HepG2 (cell line): ENCODE results near the gene HBS1L. TPM values are rescaled to one million over a fixed set of nuclear protein-coding genes. Genes with fewer than 3 reads are reported as not detected.

ENCODE experiments used
- ATAC-seq: fragments of 200-7000 bp; cut with Tn5 transposase; 3 replicates; pipeline ENCODE4 v1.9.1; 2020; ENCODE audit warnings: mild to moderate bottlenecking, moderate library complexity
- BruUV-seq: library from RNA; stranded (reverse); fragments of 400-500 nt; replicated peaks from 2 replicates; lab custom pipeline; 2021; lab: Mats Ljungman, UMichigan
- CTCF ChIA-PET: fragments of 300-600 bp; formaldehyde crosslinking; extraction: SDS; loops from one replicate; lab custom pipeline; 2021; ENCODE audit warnings: low total read pairs, inconsistent platforms, low intra/inter-chr PET ratio; lab: Yijun Ruan, JAX
- POLR2A ChIA-PET: fragments of 350-600 bp; sonication (Branson Sonifier 250); formaldehyde crosslinking; loops from one replicate; lab custom pipeline; 2020; ENCODE audit warnings: antibody characterized with exemption, inconsistent platforms; lab: Yijun Ruan, JAX
- DNase-seq: peaks from one replicate; pipeline ENCODE4 v3.0.0-alpha.2; 2015; ENCODE audit warnings: low spot score
- FAIRE-seq: peaks from 3 replicates; lab custom pipeline; 2011; peaks lifted over from hg19 to GRCh38; lab: Jason Lieb, UNC
- H2AFZ ChIP-seq: one replicate; pipeline ENCODE4 v1.6.1; 2011; ENCODE audit warnings: low read length, inconsistent platforms
- H3K27ac ChIP-seq: fragments of 300-600 bp; 3 replicates; pipeline ENCODE4 v1.8.0; 2011; ENCODE audit warnings: mixed run types, mild to moderate bottlenecking, mixed read lengths, low read length, inconsistent platforms; ENCODE audit not compliant: insufficient read depth; ENCODE audit errors: extremely low read length
- H3K27me3 ChIP-seq, 2 experiments: fragments of 200-600 bp in 1 of 2; 2 replicates in 1 of 2; 3 replicates in 1 of 2; pipeline versions ENCODE4 v1.6.0 to v1.8.0; 2011; ENCODE audit warnings: low read length in 2 of 2, mild to moderate bottlenecking in 2 of 2, moderate library complexity in 2 of 2, inconsistent platforms in 1 of 2; ENCODE audit not compliant: insufficient read depth in 2 of 2, control insufficient read depth in 1 of 2
- H3K36me3 ChIP-seq, 2 experiments: fragments of 200-600 bp in 1 of 2; replicated peaks in 1 of 2; 2 replicates in 1 of 2; 3 replicates in 1 of 2; pipeline versions ENCODE4 v1.5.1 to v1.8.0; 2011; ENCODE audit warnings: low read length in 2 of 2, inconsistent platforms in 1 of 2; ENCODE audit not compliant: insufficient read depth in 2 of 2, control insufficient read depth in 1 of 2
- H3K4me1 ChIP-seq: 2 replicates; pipeline ENCODE4 v1.5.1; 2012; ENCODE audit warnings: low read length, inconsistent platforms; ENCODE audit not compliant: insufficient read depth
- H3K4me2 ChIP-seq: 2 replicates; pipeline ENCODE4 v1.6.0; 2011; ENCODE audit warnings: low read depth, low read length, inconsistent platforms
- H3K4me3 ChIP-seq, 3 experiments: fragments of 200-600 bp in 1 of 3; sonication (generic), shearing (Covaris generic) in 1 of 3; replicated peaks in 1 of 3; 2 replicates each; pipeline ENCODE4 v1.5.1; 2011 to 2016; ENCODE audit warnings: low read length in 3 of 3, inconsistent platforms in 2 of 3, low read depth in 2 of 3, mild to moderate bottlenecking in 2 of 3, control low read depth in 1 of 3, mixed read lengths in 1 of 3; ENCODE audit not compliant: insufficient read depth in 1 of 3
- H3K79me2 ChIP-seq: one replicate; pipeline ENCODE4 v1.6.1; 2011; ENCODE audit warnings: low read length, inconsistent platforms; ENCODE audit not compliant: insufficient read depth
- H3K9ac ChIP-seq: 2 replicates; pipeline ENCODE4 v1.6.0; 2011; ENCODE audit warnings: mild to moderate bottlenecking, low read depth, low read length, inconsistent platforms; ENCODE audit not compliant: insufficient read depth
- H3K9me3 ChIP-seq: 2 replicates; pipeline ENCODE4 v1.5.1; 2012; ENCODE audit warnings: mild to moderate bottlenecking, low read length
- H4K20me1 ChIP-seq: 2 replicates; pipeline ENCODE4 v1.6.0; 2011; ENCODE audit warnings: inconsistent platforms, mild to moderate bottlenecking, low read length, moderate library complexity; ENCODE audit not compliant: insufficient read depth
- ARNT2 ChIP-seq: sonication (generic); formaldehyde crosslinking; IDR thresholded peaks from 2 replicates; pipeline ENCODE4 v1.8.0; 2022; ENCODE audit warnings: mild to moderate bottlenecking, low read depth, missing genetic modification reagents, moderate library complexity
- ATAD3A ChIP-seq: sonication (generic); formaldehyde crosslinking; IDR thresholded peaks from 2 replicates; pipeline ENCODE4 v1.4.0; 2020; ENCODE audit warnings: missing genetic modification reagents
- CENPT ChIP-seq: sonication (generic); formaldehyde crosslinking; IDR thresholded peaks from 2 replicates; pipeline ENCODE4 v1.8.0; 2022; ENCODE audit warnings: low read depth, mild to moderate bottlenecking, moderate library complexity, missing genetic modification reagents
- ISX ChIP-seq: sonication (generic); formaldehyde crosslinking; conservative IDR thresholded peaks from 2 replicates; pipeline ENCODE4 v1.5.0; 2020; ENCODE audit warnings: missing genetic modification reagents
- KMT2A ChIP-seq: sonication (generic); formaldehyde crosslinking; IDR thresholded peaks from 2 replicates; pipeline ENCODE4 v1.4.0; 2020; ENCODE audit warnings: missing genetic modification reagents
- NFRKB ChIP-seq: fragments of 450-650 bp; IDR thresholded peaks from 2 replicates; pipeline ENCODE4 v1.6.1; 2017
- NR3C1 ChIP-seq: sonication (generic); formaldehyde crosslinking; IDR thresholded peaks from 2 replicates; pipeline ENCODE4 v1.4.0; 2020; ENCODE audit warnings: missing genetic modification reagents
- POLR2G ChIP-seq: fragments of 200-400 bp; formaldehyde crosslinking; IDR thresholded peaks from 2 replicates; pipeline ENCODE4 v1.6.1; 2018; ENCODE audit warnings: mild to moderate bottlenecking, low read depth, low read length, moderate library complexity
- SP140L ChIP-seq: sonication (generic); formaldehyde crosslinking; IDR thresholded peaks from 2 replicates; pipeline ENCODE4 v1.4.0; 2020; ENCODE audit warnings: missing genetic modification reagents, borderline replicate concordance
- ZSCAN25 ChIP-seq: sonication (generic); formaldehyde crosslinking; IDR thresholded peaks from 2 replicates; pipeline ENCODE4 v1.8.0; 2022; ENCODE audit warnings: mild to moderate bottlenecking, missing genetic modification reagents
- WGBS: methylation state at CpG from one replicate; pipeline ENCODE4 v1.1.6; 2017; ENCODE audit warnings: low lambda C conversion rate; 5-methylcytosine and 5-hydroxymethylcytosine counted together
- in situ Hi-C: cut with HindIII; loops from 2 replicates; pipeline ENCODE4 v1.10.0; 2017; ENCODE audit warnings: low pct_unique_long_range_greater_than_20kb; ENCODE audit not compliant: extremely low pct_ligation_motif_present
- intact Hi-C: fragments of 100-400 bp; cut with micrococcal nuclease; formaldehyde crosslinking; loops from one replicate; pipeline ENCODE4 v1.10.0; 2022; ENCODE audit not compliant: unreplicated experiment
- polyA plus RNA-seq, 8 experiments: library from polyadenylated mRNA; depleted of rRNA in 3 of 8; stranded (reverse) in 7 of 8; unstranded in 1 of 8; fragments of >200 nt; fragmentation: Illumina TruSeq in 4 of 8; extraction: Trizol in 4 of 8; gene quantifications; 2 replicates each; pipeline versions ENCODE4 v1.2.1 to v1.2.3, GENCODE V29; 2011 to 2016; ENCODE audit warnings: low read depth in 4 of 8, missing spikeins in 1 of 8, mixed read lengths in 1 of 8; ENCODE audit not compliant: insufficient read depth in 1 of 8
- total RNA-seq, 5 experiments: library from RNA; depleted of rRNA; stranded (reverse); fragments of >200 nt; fragmentation: Illumina TruSeq; extraction: Trizol; gene quantifications; 2 replicates each; pipeline ENCODE4 v1.2.3, GENCODE V29; 2016; ENCODE audit warnings: low read depth in 1 of 5
- TF ChIP-seq, protein P1 (sequence below): sonication (generic); formaldehyde crosslinking; IDR thresholded peaks from 2 replicates; pipeline ENCODE4 v1.5.1; 2020; ENCODE audit warnings: mild to moderate bottlenecking, missing genetic modification reagents, borderline replicate concordance

Gene HBS1L
- total and polyA plus RNA-seq, 2 of the 13 experiments (the other 11 are each of a cell fraction or from before 2014, with no cell fraction given), result 44.1 to 138 TPM

GRCh38 chr6:134930463-134930862 is 124.2 kb downstream of the HBS1L start:
- BruUV-seq, result no TSS peak
- DNase-seq, result no peak
- Histone ChIP-seq H3K9ac (no peak overlapping the region), H3K36me3 (no peaks in the 10 kb centered on the region), H3K9me3 (no peaks in the 10 kb centered on the region), H3K4me3 (no peak overlapping the region), H3K27ac (no peak overlapping the region), H2AFZ (no peak overlapping the region), H4K20me1 (no peaks in the 10 kb centered on the region), H3K4me1 (peaks cover 9% of the 10 kb centered on the region), H3K4me2 (no peak overlapping the region), H3K79me2 (no peaks in the 10 kb centered on the region), H3K27me3 (no peaks in the 10 kb centered on the region)
- ChIA-PET CTCF (no interaction called here), POLR2A (no interaction called here)
- 85% methylated on average over 6 of the region's 6 CpGs for WGBS
- TF ChIP-seq NR3C1 (no peak), ISX (CRISPR knock-in tag) (no peak), KMT2A (no peak), ZSCAN25 (CRISPR knock-in tag) (no peak), NFRKB (no peak), POLR2G (no peak), CENPT (CRISPR knock-in tag) (no peak), SP140L (no peak), ARNT2 (CRISPR knock-in tag) (no peak), ATAD3A (no peak)
- TF ChIP-seq, protein P1, sequence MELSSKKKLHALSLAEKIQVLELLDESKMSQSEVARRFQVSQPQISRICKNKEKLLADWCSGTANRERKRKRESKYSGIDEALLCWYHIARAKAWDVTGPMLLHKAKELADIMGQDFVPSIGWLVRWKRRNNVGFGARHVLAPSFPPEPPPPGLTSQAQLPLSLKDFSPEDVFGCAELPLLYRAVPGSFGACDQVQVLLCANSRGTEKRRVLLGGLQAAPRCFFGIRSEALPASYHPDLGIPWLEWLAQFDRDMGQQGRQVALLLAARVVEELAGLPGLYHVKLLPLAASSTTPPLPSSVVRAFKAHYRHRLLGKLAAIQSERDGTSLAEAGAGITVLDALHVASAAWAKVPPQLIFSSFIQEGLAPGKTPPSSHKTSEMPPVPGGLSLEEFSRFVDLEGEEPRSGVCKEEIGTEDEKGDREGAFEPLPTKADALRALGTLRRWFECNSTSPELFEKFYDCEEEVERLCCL (CRISPR knock-in tag), result no peak
- ATAC-seq, result no peak
- intact Hi-C loops, result no loop called here
- in situ Hi-C loops, result loop anchor here (10.0 kb wide), 1 partner anchor 806 kb away; no protein-coding TSS in a partner anchor
- no peak for FAIRE-seq
